Central memory CD8-positive, alpha-beta T cell (primary cell): ENCODE data around the gene NCOA5.
A peak's percentile ranks its signal among the peaks of the same experiment; 100 is the strongest.

ENCODE experiments used
- ATAC-seq: fragments of 150-1000 bp; cut with Tn5 transposase; replicated peaks from 2 replicates; pipeline ENCODE4 v1.10.0; 2022; ENCODE audit warnings: mild to moderate bottlenecking, moderate FRiP score, moderate number of reproducible peaks; ENCODE audit not compliant: poor library complexity, severe bottlenecking; ENCODE audit errors: extremely low read depth
- DNase-seq, 2 donors: peaks; one replicate each; pipeline ENCODE4 v3.0.0; 2021; ENCODE audit warnings: low spot score in 2 of 2
- H3K27ac Mint-ChIP-seq: one replicate; pipeline ENCODE4 v1.8.0; 2022; ENCODE audit warnings: low read depth, mild to moderate bottlenecking, moderate library complexity, mixed read lengths
- H3K27me3 Mint-ChIP-seq: one replicate; pipeline ENCODE4 v1.8.0; 2022; ENCODE audit warnings: mixed read lengths
- H3K36me3 Mint-ChIP-seq: one replicate; pipeline ENCODE4 v1.8.0; 2022; ENCODE audit warnings: mild to moderate bottlenecking, moderate library complexity, mixed read lengths; ENCODE audit not compliant: insufficient read depth
- H3K4me1 Mint-ChIP-seq: one replicate; pipeline ENCODE4 v1.8.0; 2022; ENCODE audit warnings: mixed read lengths
- H3K4me3 Mint-ChIP-seq: one replicate; pipeline ENCODE4 v1.8.0; 2022; ENCODE audit warnings: mild to moderate bottlenecking, moderate library complexity, mixed read lengths
- H3K9me3 Mint-ChIP-seq: one replicate; pipeline ENCODE4 v1.8.0; 2022; ENCODE audit warnings: mixed read lengths

Gene NCOA5

DNA sequence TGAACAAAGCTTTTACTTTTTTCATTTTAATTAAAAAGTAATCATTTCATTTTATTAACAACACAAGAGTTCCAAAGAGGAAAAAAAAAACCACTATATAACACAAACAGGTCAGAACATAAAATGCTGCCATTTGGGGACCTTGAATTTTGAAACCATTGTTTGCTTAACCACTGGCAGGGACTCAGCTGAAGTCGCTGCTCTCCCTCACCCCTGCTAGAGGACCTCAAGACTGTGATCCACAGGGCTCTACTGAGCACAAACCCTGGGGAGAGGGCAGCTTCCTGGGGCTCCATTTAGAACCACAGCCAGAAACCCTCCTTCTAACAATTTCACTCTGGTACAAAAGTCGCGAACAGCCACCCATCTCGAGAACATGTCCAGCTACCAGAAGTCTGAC is 28.8 kb downstream of the NCOA5 start:
- H3K27ac Mint-ChIP-seq: peak overlapping the region; percentile 65
- no peaks in the 10 kb centered on the region for H3K9me3 Mint-ChIP-seq
- no peak for ATAC-seq
- peak overlapping the region; percentile 24 for H3K4me3 Mint-ChIP-seq
- H3K36me3 Mint-ChIP-seq: peaks cover 49% of the 10 kb centered on the region
- H3K27me3 Mint-ChIP-seq: no peaks in the 10 kb centered on the region
- peaks cover 55% of the 10 kb centered on the region for H3K4me1 Mint-ChIP-seq
- DNase-seq: no peak

DNA sequence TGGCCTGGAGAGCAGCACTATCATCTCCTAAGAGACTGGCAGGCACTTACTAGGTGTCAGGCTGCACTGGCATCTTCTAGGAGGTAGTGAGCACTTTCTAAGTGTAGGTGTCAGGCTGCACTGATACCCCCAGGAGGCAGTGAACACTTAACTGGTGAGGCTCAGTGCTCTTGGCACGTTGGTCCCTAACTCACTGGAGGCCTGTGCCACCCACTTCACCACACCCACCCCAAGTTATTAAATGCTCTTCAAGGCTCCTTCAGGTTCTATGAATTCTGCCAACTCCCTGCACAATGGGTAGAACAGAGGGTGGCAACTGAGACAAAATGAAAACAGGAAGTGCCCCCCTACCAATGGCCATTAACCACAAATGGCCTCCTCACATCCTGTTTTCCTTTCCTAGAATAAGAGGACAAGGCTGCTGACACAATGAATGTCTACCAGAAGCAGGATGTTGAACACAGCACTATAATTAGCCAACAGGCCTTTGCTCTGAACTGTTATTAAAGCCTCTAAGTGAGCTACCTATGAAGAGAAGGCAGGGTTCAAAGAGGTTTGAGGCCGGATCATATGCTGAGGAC is 29.4 kb downstream of the NCOA5 start:
- Mint-ChIP-seq H3K36me3 (peaks cover 44% of the 10 kb centered on the region), H3K27me3 (no peaks in the 10 kb centered on the region), H3K4me3 (peak overlapping the region; percentile 14), H3K4me1 (peaks cover 55% of the 10 kb centered on the region), H3K9me3 (no peaks in the 10 kb centered on the region), H3K27ac (peak overlapping the region; percentile 65)
- DNase-seq: no peak
- peak; percentile 54 for ATAC-seq

DNA sequence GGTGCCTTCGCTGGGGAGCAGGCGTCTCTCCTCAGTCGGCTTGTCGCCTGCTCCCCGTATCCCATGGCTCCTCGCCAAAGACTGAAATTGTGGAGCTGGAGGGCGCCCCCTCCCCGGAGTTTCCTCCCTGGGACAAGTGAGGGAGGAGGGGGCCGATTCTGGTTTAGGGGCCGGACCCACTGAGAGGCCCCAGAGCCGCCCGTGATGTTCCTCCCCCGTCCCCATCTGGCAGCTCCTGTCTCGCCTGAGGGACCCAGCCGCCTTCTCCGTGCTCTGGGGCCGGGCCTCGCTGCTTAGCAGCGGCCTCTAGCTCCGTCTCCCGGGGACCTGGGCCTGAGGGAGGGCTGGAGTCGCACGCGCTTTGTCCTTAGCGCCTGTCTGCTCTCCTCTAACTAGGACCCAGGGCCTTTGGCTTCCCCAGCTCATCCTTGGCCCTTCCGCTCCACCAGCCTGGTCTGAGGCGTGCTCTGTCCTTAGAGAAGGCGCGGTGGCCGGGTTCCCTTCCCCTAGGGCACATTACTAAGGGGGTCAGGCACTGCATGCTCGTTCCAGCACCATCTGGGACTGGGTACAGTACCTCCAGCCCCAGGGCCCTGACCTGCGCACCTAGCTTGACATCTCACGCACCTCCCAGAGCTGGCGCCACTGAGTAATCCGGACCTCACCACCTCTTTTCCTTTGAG is 31.0 kb downstream of the NCOA5 start:
- ATAC-seq: no peak
- Mint-ChIP-seq H3K9me3 (no peaks in the 10 kb centered on the region), H3K27ac (no peak overlapping the region), H3K36me3 (peaks cover 29% of the 10 kb centered on the region), H3K27me3 (no peaks in the 10 kb centered on the region), H3K4me1 (peaks cover 48% of the 10 kb centered on the region), H3K4me3 (no peak overlapping the region)
- no peak for DNase-seq

DNA sequence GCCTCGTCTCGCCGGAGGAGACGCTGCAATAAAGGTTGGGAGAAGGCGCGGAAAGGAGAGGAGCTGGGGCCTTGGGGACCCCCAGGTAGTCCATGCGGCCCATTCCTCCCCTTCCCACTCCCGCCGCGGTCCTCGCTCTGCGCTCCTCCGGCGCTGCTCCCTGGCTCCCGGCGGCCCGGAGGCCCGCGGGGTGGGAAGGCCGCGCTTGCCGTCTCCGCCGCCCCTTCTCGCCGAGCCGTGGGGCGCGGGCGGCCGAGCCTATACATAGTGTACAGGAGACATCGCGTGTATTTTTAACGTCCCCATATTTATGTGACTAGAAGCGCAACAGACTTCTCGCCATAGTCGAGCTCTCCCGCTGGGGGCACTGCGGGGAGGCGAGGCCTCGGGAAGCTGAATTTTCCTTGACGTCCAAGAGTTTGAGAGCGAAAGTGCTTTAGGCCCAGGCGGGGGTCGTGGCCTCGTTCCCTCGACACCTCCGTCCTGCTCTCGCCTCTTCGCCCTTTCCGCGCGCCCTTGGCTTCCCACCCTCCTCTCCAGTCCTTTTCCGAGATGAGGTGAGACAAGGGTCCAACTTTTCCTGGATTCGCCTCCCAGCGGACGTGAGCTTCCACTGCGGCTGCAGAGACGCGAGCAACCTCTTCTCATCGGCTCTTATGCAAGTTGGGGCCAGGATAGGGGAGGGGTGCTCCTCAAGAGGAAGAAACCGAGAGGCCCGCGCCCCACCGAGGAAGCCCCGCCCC is 31.7 kb downstream of the NCOA5 start:
- Mint-ChIP-seq H3K27ac (no peak overlapping the region), H3K4me3 (no peak overlapping the region), H3K4me1 (peaks cover 42% of the 10 kb centered on the region), H3K36me3 (peaks cover 21% of the 10 kb centered on the region), H3K27me3 (no peaks in the 10 kb centered on the region), H3K9me3 (no peaks in the 10 kb centered on the region)
- no peak for DNase-seq
- no peak for ATAC-seq

DNA sequence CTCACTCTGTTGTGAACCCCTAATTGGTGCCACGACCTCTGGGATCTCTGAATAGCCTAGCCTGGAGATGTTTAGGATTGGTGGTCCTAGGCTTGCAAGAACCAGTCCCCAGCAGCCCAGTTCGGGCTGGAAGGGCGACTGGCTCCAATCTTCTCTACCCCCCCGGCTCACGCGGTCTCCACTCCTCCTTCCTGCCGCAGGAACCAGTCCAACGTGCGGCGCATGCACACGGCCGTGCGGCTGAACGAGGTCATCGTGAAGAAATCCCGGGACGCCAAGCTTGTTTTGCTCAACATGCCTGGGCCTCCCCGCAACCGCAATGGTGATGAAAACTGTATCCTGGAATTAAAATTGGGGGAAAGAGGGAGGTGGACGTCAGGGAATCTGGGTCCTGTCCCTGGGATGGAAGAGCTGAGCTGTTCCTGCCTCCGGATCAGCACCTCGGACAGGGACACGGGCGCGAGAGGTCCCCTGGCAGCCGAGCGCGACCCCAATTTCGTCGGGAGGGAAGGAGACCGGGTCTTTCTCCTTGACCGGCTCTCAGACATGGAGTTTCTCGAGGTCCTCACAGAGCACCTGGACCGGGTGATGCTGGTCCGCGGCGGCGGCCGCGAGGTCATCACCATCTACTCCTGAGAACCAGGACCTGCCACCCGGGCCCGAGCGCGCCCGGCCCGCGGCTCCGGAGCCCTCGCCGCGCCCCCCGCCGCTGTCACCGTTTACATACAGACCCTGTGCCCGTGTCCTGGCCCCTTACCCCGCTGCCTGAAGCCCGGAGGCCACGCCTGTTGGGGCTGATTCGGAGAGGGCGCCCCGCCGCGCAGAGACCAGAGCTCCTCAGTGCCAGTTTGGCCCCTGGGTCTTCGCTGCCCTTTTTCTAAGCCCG is 32.5 kb downstream of the NCOA5 start:
- Mint-ChIP-seq H3K36me3 (peaks cover 14% of the 10 kb centered on the region), H3K4me3 (no peak overlapping the region), H3K9me3 (no peaks in the 10 kb centered on the region), H3K27me3 (no peaks in the 10 kb centered on the region), H3K27ac (no peak overlapping the region), H3K4me1 (peaks cover 37% of the 10 kb centered on the region)
- ATAC-seq (no peak), DNase-seq (no peak)

DNA sequence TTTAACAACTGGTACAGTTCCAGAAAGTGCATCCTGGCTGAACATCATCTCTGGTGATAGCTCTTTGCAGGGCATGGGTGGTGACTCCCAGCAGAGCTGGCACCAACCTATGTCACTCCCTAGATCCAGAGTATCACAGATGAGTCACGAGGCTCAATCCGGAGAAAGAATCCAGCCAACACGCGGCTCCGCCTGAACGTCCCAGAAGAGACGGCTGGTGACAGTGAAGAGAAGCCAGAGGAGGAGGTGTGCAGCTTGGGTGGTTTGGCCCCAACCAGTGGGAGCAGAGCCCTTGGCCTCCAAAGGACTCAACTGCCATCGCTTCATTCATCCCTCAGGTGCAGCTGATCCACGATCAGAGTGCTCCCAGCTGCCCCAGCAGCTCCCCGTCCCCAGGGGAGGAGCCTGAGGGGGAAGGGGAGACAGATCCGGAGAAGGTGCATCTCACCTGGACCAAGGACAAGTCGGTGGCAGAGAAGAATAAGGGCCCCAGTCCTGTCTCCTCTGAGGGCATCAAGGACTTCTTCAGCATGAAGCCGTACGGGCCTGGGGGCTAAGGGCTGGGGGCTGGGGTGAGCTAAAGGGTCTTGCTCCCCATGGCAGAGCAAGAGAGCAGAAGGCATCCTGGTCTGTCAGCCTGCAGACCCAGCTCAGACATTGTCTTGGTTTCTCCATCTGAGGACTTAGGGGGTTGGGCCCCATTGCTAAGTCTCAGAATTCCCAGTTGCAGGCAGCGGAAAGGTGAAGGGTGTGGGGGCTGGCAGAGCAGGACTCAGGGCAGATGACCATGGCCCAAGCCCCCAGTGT is 33.5 kb downstream of the NCOA5 start:
- ATAC-seq: no peak
- Mint-ChIP-seq H3K4me1 (peaks cover 27% of the 10 kb centered on the region), H3K36me3 (peaks cover 6% of the 10 kb centered on the region), H3K9me3 (no peaks in the 10 kb centered on the region), H3K27me3 (no peaks in the 10 kb centered on the region), H3K4me3 (no peak overlapping the region), H3K27ac (no peak overlapping the region)
- no peak for DNase-seq

DNA sequence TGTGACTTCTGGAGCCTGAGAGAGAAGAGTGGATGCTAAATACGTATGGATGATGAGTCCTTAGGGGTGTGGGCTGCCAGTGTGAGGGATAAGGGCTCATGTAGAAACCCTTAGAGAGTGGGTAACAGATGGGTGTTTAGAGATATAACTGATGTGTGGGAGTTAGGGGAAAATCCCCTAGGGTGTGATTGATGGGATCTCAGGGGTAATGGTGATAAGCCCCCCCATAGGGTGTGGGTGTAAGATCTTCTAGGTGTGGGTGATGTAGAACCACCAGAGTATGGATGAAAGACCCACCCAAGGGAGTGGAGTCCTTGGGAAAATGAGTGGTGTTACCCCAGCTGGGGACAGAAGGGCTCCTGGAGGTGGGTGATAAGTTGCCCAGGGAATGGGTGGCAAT is 34.5 kb downstream of the NCOA5 start:
- H3K4me3 Mint-ChIP-seq: no peak overlapping the region
- H3K27me3 Mint-ChIP-seq: no peaks in the 10 kb centered on the region
- no peaks in the 10 kb centered on the region for H3K9me3 Mint-ChIP-seq
- peaks cover 17% of the 10 kb centered on the region for H3K4me1 Mint-ChIP-seq
- no peak for DNase-seq
- ATAC-seq: no peak
- H3K27ac Mint-ChIP-seq: no peak overlapping the region
- no peaks in the 10 kb centered on the region for H3K36me3 Mint-ChIP-seq

DNA sequence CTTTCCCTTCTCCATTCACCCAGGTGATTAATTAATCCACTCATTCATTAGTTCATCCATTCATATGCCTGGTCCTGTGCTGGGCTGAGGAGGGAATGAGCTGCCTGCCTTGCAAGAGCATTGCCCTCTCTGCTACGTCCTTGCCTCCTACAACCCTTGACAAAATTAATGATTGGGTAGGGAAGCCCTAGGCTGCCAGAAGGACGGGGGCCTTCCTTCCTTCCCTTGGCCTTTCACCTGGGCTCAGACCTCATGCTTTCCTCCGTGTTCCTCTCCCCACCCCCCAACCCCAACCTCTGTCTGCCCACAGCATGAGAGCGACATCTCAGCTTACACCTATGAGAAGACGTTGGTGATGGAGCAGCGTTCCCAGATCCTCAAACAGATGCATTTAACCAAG is 35.2 kb downstream of the NCOA5 start:
- H3K36me3 Mint-ChIP-seq: no peaks in the 10 kb centered on the region
- no peak for ATAC-seq
- H3K27me3 Mint-ChIP-seq: no peaks in the 10 kb centered on the region
- H3K27ac Mint-ChIP-seq: no peak overlapping the region
- H3K4me3 Mint-ChIP-seq: no peak overlapping the region
- no peak for DNase-seq
- no peaks in the 10 kb centered on the region for H3K9me3 Mint-ChIP-seq
- H3K4me1 Mint-ChIP-seq: peaks cover 11% of the 10 kb centered on the region

DNA sequence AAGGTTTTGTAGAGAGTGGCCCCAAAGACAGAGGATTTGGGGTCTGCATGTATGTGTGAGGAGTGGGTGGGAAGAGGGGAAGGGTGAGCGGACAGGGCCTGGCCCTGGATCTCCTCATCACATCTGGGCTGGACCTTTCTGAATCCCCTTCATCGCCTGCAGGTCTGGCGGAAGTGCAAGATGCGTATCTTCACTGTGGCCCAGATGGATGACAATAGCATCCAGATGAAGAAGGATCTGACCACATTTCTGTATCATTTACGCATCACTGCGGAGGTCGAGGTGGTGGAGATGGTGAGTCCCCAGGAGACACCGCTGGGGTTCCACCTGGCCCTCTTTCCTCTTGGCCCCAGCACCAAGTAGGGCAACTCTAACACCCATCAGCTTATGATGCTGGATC is 36.3 kb downstream of the NCOA5 start:
- Mint-ChIP-seq H3K4me1 (peaks cover 4% of the 10 kb centered on the region), H3K36me3 (no peaks in the 10 kb centered on the region), H3K4me3 (no peak overlapping the region), H3K9me3 (no peaks in the 10 kb centered on the region), H3K27me3 (peaks cover 5% of the 10 kb centered on the region), H3K27ac (no peak overlapping the region)
- no peak for DNase-seq
- no peak for ATAC-seq

DNA sequence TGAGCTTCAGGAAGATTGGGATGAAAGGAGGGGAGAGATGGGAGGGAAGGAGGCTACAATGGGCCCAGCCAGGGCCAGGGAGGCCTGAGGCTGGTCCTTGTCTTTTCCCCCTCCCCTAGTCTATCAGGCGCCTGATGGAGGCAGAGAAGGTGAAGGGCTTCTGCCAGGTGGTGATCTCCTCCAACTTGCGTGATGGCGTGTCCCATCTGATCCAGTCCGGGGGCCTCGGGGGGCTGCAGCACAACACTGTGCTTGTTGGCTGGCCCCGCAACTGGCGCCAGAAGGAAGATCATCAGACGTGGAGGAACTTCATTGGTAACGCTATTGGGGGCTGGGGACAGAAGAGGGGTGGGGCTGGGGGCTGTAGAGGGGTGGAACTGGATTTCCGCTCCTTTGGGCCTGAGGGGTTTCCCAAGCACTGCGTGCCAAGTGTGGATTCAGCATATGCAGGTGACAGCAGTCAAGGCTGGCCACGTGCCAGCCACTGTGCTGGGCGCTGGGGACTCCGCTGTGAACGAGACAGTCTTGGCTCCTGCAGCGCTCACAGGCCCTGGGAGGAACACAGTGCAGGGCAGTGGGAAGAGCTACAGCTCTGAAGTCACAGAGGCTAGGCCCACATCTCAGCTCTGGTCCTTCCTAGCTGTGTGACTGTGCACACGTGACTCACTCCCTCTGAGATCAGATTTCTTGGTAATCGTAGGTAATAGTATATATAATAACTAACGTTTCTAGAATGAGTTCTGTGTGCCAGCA is 38.0 kb downstream of the NCOA5 start:
- DNase-seq (no peak), ATAC-seq (no peak)
- Mint-ChIP-seq H3K36me3 (no peaks in the 10 kb centered on the region), H3K27me3 (peaks cover 22% of the 10 kb centered on the region), H3K27ac (no peak overlapping the region), H3K4me1 (no peaks in the 10 kb centered on the region), H3K9me3 (no peaks in the 10 kb centered on the region), H3K4me3 (no peak overlapping the region)

DNA sequence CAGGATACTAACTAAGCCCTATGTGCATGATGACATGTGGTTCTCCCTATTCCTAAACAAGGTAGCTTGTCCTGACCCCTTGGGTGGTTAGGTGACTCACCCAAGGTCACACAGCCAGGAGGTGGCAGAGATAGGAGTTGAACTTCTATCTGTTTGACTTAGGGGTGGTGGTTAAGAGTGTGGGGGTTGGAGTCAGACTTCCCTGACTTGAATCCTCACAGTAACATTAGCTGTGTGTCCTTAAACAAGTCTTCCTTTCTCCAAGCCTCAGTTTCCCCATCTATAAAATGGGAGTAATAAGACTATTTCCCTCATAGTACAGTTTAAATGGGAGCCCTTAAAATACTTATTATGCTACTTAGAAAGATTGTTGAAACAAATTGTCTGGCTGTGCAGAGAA is 38.9 kb downstream of the NCOA5 start:
- no peaks in the 10 kb centered on the region for H3K9me3 Mint-ChIP-seq
- no peak overlapping the region for H3K27ac Mint-ChIP-seq
- no peaks in the 10 kb centered on the region for H3K4me1 Mint-ChIP-seq
- H3K27me3 Mint-ChIP-seq: peaks cover 30% of the 10 kb centered on the region
- ATAC-seq (no peak), DNase-seq (no peak)
- no peaks in the 10 kb centered on the region for H3K36me3 Mint-ChIP-seq
- no peak overlapping the region for H3K4me3 Mint-ChIP-seq
